Adrenal gland (tissue), 12 donors: ENCODE data around the gene SYNDIG1. TPM values are rescaled to one million over a fixed set of nuclear protein-coding genes. Genes with fewer than 3 reads are reported as not detected.

ENCODE experiments used
- DNase-seq, 7 donors: peaks; one replicate each; pipeline ENCODE4 v3.0.0-alpha.2; 2019 to 2020
- H3K27ac ChIP-seq, 5 donors: fragments of 200-600 bp; sonication (generic) in 4 of 5; 1 replicate in 3 of 5; 2 replicates in 2 of 5; pipeline versions ENCODE4 v1.5.1 to v1.8.0; 2016 to 2020; ENCODE audit warnings: mild to moderate bottlenecking in 1 of 5
- H3K27me3 ChIP-seq: fragments of 200-600 bp; 2 replicates; pipeline ENCODE4 v1.8.0; 2021
- H3K36me3 ChIP-seq, 2 donors: fragments of 200-600 bp; replicated peaks in 1 of 2; 1 replicate in 1 of 2; 2 replicates in 1 of 2; pipeline versions ENCODE4 v1.5.1 to v1.8.0; 2018 to 2022
- H3K4me1 ChIP-seq, 2 donors: fragments of 200-600 bp; replicated peaks in 1 of 2; 1 replicate in 1 of 2; 2 replicates in 1 of 2; pipeline versions ENCODE4 v1.5.1 to v1.8.0; 2018 to 2021
- H3K4me3 ChIP-seq, 4 donors: fragments of 200-600 bp; sonication (generic) in 3 of 4; one replicate each; pipeline ENCODE4 v1.5.1; 2016 to 2018
- H3K9me3 ChIP-seq, 3 donors: fragments of 200-600 bp; sonication (generic) in 1 of 3; replicated peaks in 1 of 3; 1 replicate in 2 of 3; 2 replicates in 1 of 3; pipeline versions ENCODE4 v1.5.1 to v1.8.0; 2016 to 2021
- POLR2A ChIP-seq, 2 donors: fragments of 450-650 bp; IDR thresholded peaks; one replicate each; pipeline ENCODE4 v1.6.1; 2017; ENCODE audit warnings: antibody characterized with exemption in 2 of 2, mild to moderate bottlenecking in 2 of 2, moderate library complexity in 1 of 2
- WGBS, 4 donors: extraction: QIAGEN DNeasy Blood & Tissue Kit in 2 of 4; methylation state at CpG; one replicate each; pipeline versions ENCODE4 v1.1.5 to v1.1.7; 2013 to 2017; 5-methylcytosine and 5-hydroxymethylcytosine counted together
- intact Hi-C, 2 donors: fragments of 100-400 bp; cut with DNase I; formaldehyde crosslinking; loops; one replicate each; pipeline versions ENCODE4 v1.14.1 to v1.15.0; 2022 to 2023
- polyA plus RNA-seq, 3 donors: library from polyadenylated mRNA; stranded (reverse); fragments of 200-250 nt in 2 of 3; fragments of 350-450 nt in 1 of 3; fragmentation: Illumina TruSeq in 1 of 3; extraction: RNeasy Lipid Tissue Mini Kit (QIAGEN cat#74804) in 1 of 3; gene quantifications; one replicate each; pipeline ENCODE4 v1.2.3, GENCODE V29; 2013 to 2014
- total RNA-seq, 9 donors: library from RNA; depleted of rRNA in 4 of 9; stranded (reverse); fragments of >200 nt in 4 of 9; fragments of 120-200 nt in 1 of 9; fragmentation: NEBNext Ultra II Directional in 1 of 9; extraction: Animal tissue kit (Norgen Biotek cat#: 25700) in 1 of 9; gene quantifications; one replicate each; pipeline versions ENCODE4 v1.1.0 to v1.2.4, GENCODE V29; 2013 to 2023
- TF ChIP-seq, protein P1 (sequence below), 6 experiments: fragments of 450-650 bp in 4 of 6; fragments of 200-600 bp in 2 of 6; sonication (generic) in 1 of 6; IDR thresholded peaks; 1 replicate in 5 of 6; 2 replicates in 1 of 6; pipeline versions ENCODE4 v1.5.1 to v1.8.0; 2016 to 2021; ENCODE audit warnings: antibody characterized with exemption in 6 of 6, mild to moderate bottlenecking in 2 of 6, moderate library complexity in 1 of 6
- donor health status: healthy with polysubstance abuse.
- donor health status: Bipolar disorder and iron deficiency.
- donor health status: DM: yes; HTN: yes; CAD: no.
- donor health status: DM: no; HTN: no; CAD: no.
- donor health status: DM: no; HTN: no; CAD: no.
- donor health status: DM: yes; HTN: yes; CAD: no.

The SYNDIG1 gene
- total and polyA plus RNA-seq, 12 donors = 0.26 to 3.6 (median 0.76) TPM

DNA sequence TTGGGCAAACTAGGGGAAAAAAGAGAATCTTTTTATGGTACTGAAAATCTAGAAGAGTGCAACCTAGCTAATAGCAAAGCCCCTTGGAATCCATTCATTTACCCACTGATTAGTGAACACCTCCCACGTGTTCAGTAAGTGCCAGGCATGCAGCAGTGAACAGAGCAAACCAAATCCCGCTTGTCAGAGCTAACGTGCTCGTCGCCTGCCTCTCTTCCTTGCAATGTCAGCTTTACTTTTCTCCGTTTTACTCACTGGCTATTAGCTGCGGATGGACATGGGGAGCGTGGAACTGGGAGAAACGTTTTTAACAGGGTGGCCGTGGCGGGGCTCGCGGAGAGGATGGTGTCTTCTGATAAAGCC, 120.4 kb downstream of the SYNDIG1 start:
- no peaks in the 10 kb centered on the region for H3K36me3 ChIP-seq
- no peaks in the 10 kb centered on the region for H3K4me1 ChIP-seq
- no peak overlapping the region for H3K27ac ChIP-seq
- WGBS, 4 donors = 75 to 90% (median 80%) methylated on average over 13 of the region's 13 CpGs
- no peak for DNase-seq
- TF ChIP-seq, protein P1, sequence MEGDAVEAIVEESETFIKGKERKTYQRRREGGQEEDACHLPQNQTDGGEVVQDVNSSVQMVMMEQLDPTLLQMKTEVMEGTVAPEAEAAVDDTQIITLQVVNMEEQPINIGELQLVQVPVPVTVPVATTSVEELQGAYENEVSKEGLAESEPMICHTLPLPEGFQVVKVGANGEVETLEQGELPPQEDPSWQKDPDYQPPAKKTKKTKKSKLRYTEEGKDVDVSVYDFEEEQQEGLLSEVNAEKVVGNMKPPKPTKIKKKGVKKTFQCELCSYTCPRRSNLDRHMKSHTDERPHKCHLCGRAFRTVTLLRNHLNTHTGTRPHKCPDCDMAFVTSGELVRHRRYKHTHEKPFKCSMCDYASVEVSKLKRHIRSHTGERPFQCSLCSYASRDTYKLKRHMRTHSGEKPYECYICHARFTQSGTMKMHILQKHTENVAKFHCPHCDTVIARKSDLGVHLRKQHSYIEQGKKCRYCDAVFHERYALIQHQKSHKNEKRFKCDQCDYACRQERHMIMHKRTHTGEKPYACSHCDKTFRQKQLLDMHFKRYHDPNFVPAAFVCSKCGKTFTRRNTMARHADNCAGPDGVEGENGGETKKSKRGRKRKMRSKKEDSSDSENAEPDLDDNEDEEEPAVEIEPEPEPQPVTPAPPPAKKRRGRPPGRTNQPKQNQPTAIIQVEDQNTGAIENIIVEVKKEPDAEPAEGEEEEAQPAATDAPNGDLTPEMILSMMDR (IDR thresholded peaks at IDR 0.05) = no peak
- no peak for TF ChIP-seq POLR2A (IDR thresholded peaks at IDR 0.05)
- H3K9me3 ChIP-seq = no peaks in the 10 kb centered on the region
- intact Hi-C loops = no loop called here
- no peak overlapping the region for H3K4me3 ChIP-seq
- no peaks in the 10 kb centered on the region for H3K27me3 ChIP-seq

DNA sequence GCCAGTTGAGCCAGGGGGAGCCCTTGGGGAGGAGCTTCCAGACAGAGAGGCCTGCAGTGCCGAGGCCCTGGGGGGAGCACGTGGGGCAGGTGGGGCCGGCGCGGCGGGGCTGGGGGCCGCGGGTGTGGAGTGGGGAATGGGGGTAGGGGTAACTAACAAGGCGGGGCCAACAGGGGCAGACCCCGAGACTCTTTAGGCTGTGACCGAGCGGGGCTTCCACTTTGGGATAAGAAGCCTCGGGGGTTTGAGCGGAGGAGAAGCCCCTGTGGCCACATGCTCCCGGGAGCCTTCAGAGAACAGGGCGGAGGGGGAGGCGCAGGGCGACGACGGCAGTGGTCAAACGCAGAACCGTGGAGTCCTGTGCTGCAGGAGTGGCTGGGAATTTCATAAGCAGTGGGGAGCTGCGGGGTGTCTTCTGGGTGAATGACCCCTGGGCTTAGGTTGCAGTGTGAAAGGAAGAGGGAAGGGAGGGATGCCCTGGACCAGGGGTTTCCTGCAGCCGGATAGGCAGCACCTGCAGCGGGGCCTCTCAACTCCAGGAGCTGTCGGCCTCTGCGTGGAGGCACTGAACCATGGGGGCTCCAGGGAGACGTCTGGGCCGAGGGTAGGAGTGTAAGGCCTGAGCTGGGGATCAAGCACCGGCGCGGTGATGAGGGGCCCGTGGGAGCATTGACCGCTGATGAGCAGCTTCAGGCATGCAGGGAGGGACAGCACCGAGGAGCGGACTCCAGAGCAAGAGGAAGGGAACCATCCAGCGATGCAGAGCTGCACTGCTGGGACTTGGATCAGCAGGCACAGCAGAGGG, 121.0 kb downstream of the SYNDIG1 start:
- Histone ChIP-seq H3K36me3 (no peaks in the 10 kb centered on the region), H3K27ac (no peak overlapping the region), H3K27me3 (no peaks in the 10 kb centered on the region), H3K9me3 (no peaks in the 10 kb centered on the region), H3K4me1 (no peaks in the 10 kb centered on the region), H3K4me3 (no peak overlapping the region)
- DNase-seq = no peak
- TF ChIP-seq, protein P1 (IDR thresholded peaks at IDR 0.05) = no peak
- no peak for TF ChIP-seq POLR2A (IDR thresholded peaks at IDR 0.05)
- 82 to 88% (median 87%) methylated on average over 34 to 37 of the region's 37 CpGs for WGBS, 4 donors
- intact Hi-C loops = no loop called here

DNA sequence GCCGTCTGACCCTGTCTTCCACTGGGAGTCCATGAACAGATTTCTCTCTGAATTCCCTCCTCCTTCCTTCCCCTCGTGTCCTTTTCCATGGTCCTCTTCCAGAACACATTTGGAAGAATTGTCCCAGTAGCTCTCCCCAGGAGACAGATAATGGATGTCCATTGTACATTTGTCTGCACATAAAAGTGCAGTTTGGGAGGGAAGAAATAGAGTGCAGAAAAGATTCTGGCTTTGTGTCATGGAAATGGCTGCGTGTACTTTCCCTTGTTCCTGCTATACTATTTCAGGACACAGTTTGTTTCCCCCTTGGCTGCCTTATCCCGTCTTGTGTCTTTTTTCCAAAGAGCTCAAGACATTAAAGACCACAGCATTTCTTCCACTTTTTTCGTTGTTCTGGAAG, 127.6 kb downstream of the SYNDIG1 start:
- no peak for TF ChIP-seq POLR2A (IDR thresholded peaks at IDR 0.05)
- TF ChIP-seq, protein P1 (IDR thresholded peaks at IDR 0.05) = no peak
- no peak for DNase-seq
- intact Hi-C loops = no loop called here
- Histone ChIP-seq H3K4me1 (no peaks in the 10 kb centered on the region), H3K9me3 (no peaks in the 10 kb centered on the region), H3K36me3 (no peaks in the 10 kb centered on the region), H3K4me3 (no peak overlapping the region), H3K27me3 (no peaks in the 10 kb centered on the region), H3K27ac (no peak overlapping the region)
- 62 to 79% (median 62%) methylated on average over 4 to 5 of the region's 5 CpGs for WGBS, 4 donors

DNA sequence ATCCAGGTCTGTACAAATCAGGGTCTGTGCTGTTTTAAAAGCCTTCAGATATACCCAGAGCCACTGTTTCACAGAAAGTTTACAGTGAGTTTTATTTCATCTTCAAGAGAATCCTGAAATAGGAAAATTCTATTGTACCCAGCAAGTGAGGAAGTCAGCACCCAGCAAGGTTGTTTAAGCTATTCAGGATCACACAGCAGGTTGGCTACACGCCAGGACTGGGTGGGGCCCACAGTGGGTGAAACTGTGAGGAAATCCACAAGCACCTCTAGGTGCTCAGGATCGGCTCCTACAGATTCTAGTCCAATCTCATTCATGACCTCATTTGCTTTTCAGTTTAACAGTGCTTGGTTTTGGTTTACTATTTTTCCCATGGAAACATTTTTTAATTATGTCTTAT, 128.9 kb downstream of the SYNDIG1 start:
- no peaks in the 10 kb centered on the region for H3K27me3 ChIP-seq
- no peak for DNase-seq
- H3K4me1 ChIP-seq = no peaks in the 10 kb centered on the region
- no peaks in the 10 kb centered on the region for H3K36me3 ChIP-seq
- H3K27ac ChIP-seq = no peak overlapping the region
- H3K4me3 ChIP-seq = no peak overlapping the region
- intact Hi-C loops = no loop called here
- TF ChIP-seq, protein P1 (IDR thresholded peaks at IDR 0.05) = no peak
- TF ChIP-seq POLR2A (IDR thresholded peaks at IDR 0.05) = no peak
- no peaks in the 10 kb centered on the region for H3K9me3 ChIP-seq
- WGBS, 4 donors = 52 to 63% (median 58%) methylated on average over 2 of the region's 2 CpGs
